Effector memory CD4-positive, alpha-beta T cell (primary cell): ENCODE data around the gene DERL3.

Experiments used
- DNase-seq, 3 donors: peaks; one replicate each; pipeline ENCODE4 v3.0.0-alpha.2; 2020
- H3K27ac ChIP-seq: 2 replicates; pipeline ENCODE4 v1.7.0; 2013; ENCODE audit warnings: mild to moderate bottlenecking, low read length, moderate library complexity; ENCODE audit not compliant: insufficient read depth, poor library complexity, severe bottlenecking
- H3K27me3 ChIP-seq: replicated peaks from 2 replicates; pipeline ENCODE4 v1.7.0; 2013; ENCODE audit warnings: mild to moderate bottlenecking, low read length; ENCODE audit not compliant: insufficient read depth, control insufficient read depth, poor library complexity, severe bottlenecking
- H3K36me3 ChIP-seq: 2 replicates; pipeline ENCODE4 v1.7.0; 2013; ENCODE audit warnings: mild to moderate bottlenecking, low read length, moderate library complexity; ENCODE audit not compliant: control insufficient read depth, insufficient read depth
- H3K4me1 ChIP-seq: 2 replicates; pipeline ENCODE4 v1.7.0; 2013; ENCODE audit warnings: low read length, mild to moderate bottlenecking; ENCODE audit not compliant: control insufficient read depth, insufficient read depth, poor library complexity, severe bottlenecking
- H3K4me3 ChIP-seq: 2 replicates; pipeline ENCODE4 v1.7.0; 2013; ENCODE audit warnings: low read length, low read depth, mild to moderate bottlenecking; ENCODE audit not compliant: insufficient read depth, poor library complexity, severe bottlenecking
- H3K9me3 ChIP-seq: 2 replicates; pipeline ENCODE4 v1.7.0; 2013; ENCODE audit warnings: mild to moderate bottlenecking, low read length, moderate library complexity; ENCODE audit not compliant: control insufficient read depth

Gene DERL3

GRCh38 chr22:23806837-23807236 lies 32.0 kb downstream of the DERL3 start:
- Histone ChIP-seq H3K4me1 (no peaks in the 10 kb centered on the region), H3K4me3 (no peak overlapping the region), H3K27me3 (no peaks in the 10 kb centered on the region), H3K9me3 (no peaks in the 10 kb centered on the region), H3K36me3 (peaks cover 51% of the 10 kb centered on the region), H3K27ac (no peak overlapping the region)
- no peak for DNase-seq

DNA sequence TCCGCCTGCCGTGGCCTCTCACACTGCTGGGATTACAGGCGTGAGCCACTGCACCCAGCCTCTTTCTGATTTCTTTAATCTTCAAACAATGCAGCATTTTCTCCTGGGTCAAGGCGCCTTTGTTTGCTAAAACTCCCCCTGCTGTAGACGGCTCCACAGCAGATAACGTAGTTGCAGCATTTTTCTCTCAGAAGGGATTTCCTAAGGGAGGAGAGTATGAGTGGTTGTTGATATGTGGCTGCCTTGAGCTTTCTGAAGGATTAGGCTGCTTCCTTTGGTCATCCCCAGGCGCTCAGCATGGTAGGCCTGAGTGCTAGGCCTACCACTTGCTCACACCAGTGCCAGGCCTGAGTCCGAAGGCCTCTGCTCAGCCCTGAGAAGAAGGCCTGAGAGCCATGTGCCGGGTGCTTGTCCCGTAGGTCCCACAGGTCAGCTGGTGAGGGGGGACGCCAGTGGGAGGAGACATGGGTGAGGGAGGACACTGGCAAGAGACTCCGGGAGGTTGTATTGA lies 34.0 kb downstream of the DERL3 start:
- no peaks in the 10 kb centered on the region for H3K9me3 ChIP-seq
- peaks cover 69% of the 10 kb centered on the region for H3K36me3 ChIP-seq
- DNase-seq: no peak
- H3K4me1 ChIP-seq: no peaks in the 10 kb centered on the region
- H3K27me3 ChIP-seq: no peaks in the 10 kb centered on the region
- no peak overlapping the region for H3K4me3 ChIP-seq
- H3K27ac ChIP-seq: no peak overlapping the region

GRCh38 chr22:23803001-23803819 lies 35.6 kb downstream of the DERL3 start:
- no peaks in the 10 kb centered on the region for H3K4me1 ChIP-seq
- DNase-seq: no peak
- no peaks in the 10 kb centered on the region for H3K27me3 ChIP-seq
- no peak overlapping the region for H3K4me3 ChIP-seq
- H3K27ac ChIP-seq: no peak overlapping the region
- H3K9me3 ChIP-seq: no peaks in the 10 kb centered on the region
- H3K36me3 ChIP-seq: peaks cover 72% of the 10 kb centered on the region

DNA sequence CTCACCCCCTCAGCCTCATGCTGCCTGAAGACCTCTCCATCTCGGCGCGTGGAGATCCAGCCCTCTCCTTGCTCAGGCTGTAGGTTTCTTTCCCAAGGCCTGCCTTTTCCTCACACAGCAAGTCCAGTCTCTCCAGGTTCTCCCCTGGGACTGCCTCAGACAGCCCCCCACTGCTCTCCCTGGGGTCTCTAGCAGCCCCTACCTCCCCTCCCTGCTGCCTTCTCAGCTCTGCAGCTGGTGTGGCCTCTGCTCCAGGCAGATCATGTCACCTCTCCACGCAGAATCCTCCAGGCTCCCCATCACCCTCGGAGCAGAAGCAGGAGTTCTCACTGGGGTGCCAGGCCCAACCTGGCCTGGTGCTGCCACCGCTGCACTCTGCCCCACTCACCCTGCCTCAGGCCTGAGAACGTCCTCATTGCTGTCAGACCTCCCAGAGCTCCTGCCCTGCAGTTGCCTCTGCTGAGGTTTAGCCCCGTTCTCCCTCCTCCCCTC lies 36.9 kb downstream of the DERL3 start:
- no peak overlapping the region for H3K4me3 ChIP-seq
- peaks cover 73% of the 10 kb centered on the region for H3K36me3 ChIP-seq
- H3K27ac ChIP-seq: no peak overlapping the region
- no peaks in the 10 kb centered on the region for H3K9me3 ChIP-seq
- H3K27me3 ChIP-seq: no peaks in the 10 kb centered on the region
- no peak for DNase-seq
- H3K4me1 ChIP-seq: no peaks in the 10 kb centered on the region

GRCh38 chr22:23801238-23801821 lies 37.5 kb downstream of the DERL3 start:
- Histone ChIP-seq H3K27me3 (no peaks in the 10 kb centered on the region), H3K36me3 (peaks cover 67% of the 10 kb centered on the region), H3K9me3 (no peaks in the 10 kb centered on the region), H3K4me1 (no peaks in the 10 kb centered on the region), H3K4me3 (no peak overlapping the region), H3K27ac (no peak overlapping the region)
- no peak for DNase-seq

- Histone ChIP-seq H3K27me3 (no peaks in the 10 kb centered on the region), H3K27ac (no peak overlapping the region), H3K4me3 (no peak overlapping the region), H3K36me3 (peaks cover 66% of the 10 kb centered on the region), H3K9me3 (no peaks in the 10 kb centered on the region), H3K4me1 (no peaks in the 10 kb centered on the region)
- no peak for DNase-seq
These were observed 38.2 kb downstream of the DERL3 start for GRCh38 chr22:23800297-23801237.

- Histone ChIP-seq H3K9me3 (no peaks in the 10 kb centered on the region), H3K27me3 (no peaks in the 10 kb centered on the region), H3K27ac (no peak overlapping the region), H3K4me3 (no peak overlapping the region), H3K36me3 (peaks cover 58% of the 10 kb centered on the region), H3K4me1 (no peaks in the 10 kb centered on the region)
- DNase-seq: no peak
These were observed 42.3 kb downstream of the DERL3 start for GRCh38 chr22:23796461-23796860.

GRCh38 chr22:23793326-23793725 lies 45.5 kb downstream of the DERL3 start:
- H3K36me3 ChIP-seq: peaks cover 42% of the 10 kb centered on the region
- no peak for DNase-seq
- no peaks in the 10 kb centered on the region for H3K27me3 ChIP-seq
- no peak overlapping the region for H3K27ac ChIP-seq
- H3K4me3 ChIP-seq: no peak overlapping the region
- H3K9me3 ChIP-seq: no peaks in the 10 kb centered on the region
- H3K4me1 ChIP-seq: no peaks in the 10 kb centered on the region

GRCh38 chr22:23791738-23792645 lies 46.8 kb downstream of the DERL3 start:
- peaks cover 35% of the 10 kb centered on the region for H3K36me3 ChIP-seq
- H3K4me3 ChIP-seq: no peak overlapping the region
- H3K9me3 ChIP-seq: no peaks in the 10 kb centered on the region
- H3K27me3 ChIP-seq: no peaks in the 10 kb centered on the region
- no peak overlapping the region for H3K27ac ChIP-seq
- DNase-seq: no peak
- H3K4me1 ChIP-seq: peaks cover 7% of the 10 kb centered on the region
